IMR-90 (cell line): ENCODE data around the gene GALNT12. TPM values are rescaled to one million over a fixed set of nuclear protein-coding genes. Genes with fewer than 3 reads are reported as not detected.

Source experiments
- ATAC-seq: fragments of 200-7000 bp; cut with Tn5 transposase; 2 replicates; pipeline ENCODE4 v1.9.1; 2020; ENCODE audit warnings: low read depth, mild to moderate bottlenecking, moderate library complexity
- BruUV-seq: library from RNA; stranded (reverse); fragments of 400-500 nt; replicated peaks from 2 replicates; lab custom pipeline; 2021; lab: Mats Ljungman, UMichigan
- CTCF ChIA-PET: fragments of 300-600 bp; formaldehyde crosslinking; extraction: SDS; loops from one replicate; lab custom pipeline; 2021; ENCODE audit warnings: antibody characterized with exemption; lab: Yijun Ruan, JAX
- POLR2A ChIA-PET: fragments of 300-600 bp; sonication (Branson Sonifier 250); formaldehyde crosslinking; loops from one replicate; lab custom pipeline; 2022; ENCODE audit warnings: antibody characterized with exemption; ENCODE audit not compliant: unreplicated experiment; lab: Charles Lee
- DNase-seq: peaks from one replicate; pipeline ENCODE4 v3.0.0; 2013
- H2AFZ ChIP-seq: replicated peaks from 2 replicates; pipeline ENCODE3; 2013; ENCODE audit warnings: low read length, mild to moderate bottlenecking; ENCODE audit not compliant: poor library complexity
- H2AK5ac ChIP-seq: 2 replicates; pipeline ENCODE4 v1.6.1; 2013; ENCODE audit warnings: low read depth, low read length, inconsistent platforms
- H2AK9ac ChIP-seq: replicated peaks from 2 replicates; pipeline ENCODE3; 2013; ENCODE audit warnings: mild to moderate bottlenecking, low read depth, low read length, moderate library complexity; ENCODE audit not compliant: poor library complexity
- H2BK120ac ChIP-seq: 2 replicates; pipeline ENCODE4 v1.6.1; 2013; ENCODE audit warnings: low read depth, low read length, inconsistent platforms
- H2BK15ac ChIP-seq: 3 replicates; pipeline ENCODE4 v1.6.1; 2013; ENCODE audit warnings: low read depth, low read length, inconsistent platforms
- H2BK20ac ChIP-seq: 2 replicates; pipeline ENCODE4 v1.6.1; 2013; ENCODE audit warnings: low read depth, mild to moderate bottlenecking, inconsistent platforms, low read length, moderate library complexity
- H2BK5ac ChIP-seq: 2 replicates; pipeline ENCODE4 v1.6.1; 2013; ENCODE audit warnings: mild to moderate bottlenecking, low read depth, low read length, inconsistent platforms; ENCODE audit not compliant: poor library complexity, severe bottlenecking
- H3K14ac ChIP-seq: replicated peaks from 2 replicates; pipeline ENCODE4 v1.6.1; 2013; ENCODE audit warnings: low read depth, low read length, inconsistent platforms
- H3K18ac ChIP-seq: 2 replicates; pipeline ENCODE4 v1.6.1; 2013; ENCODE audit warnings: low read depth, low read length, control low read depth
- H3K23ac ChIP-seq: 2 replicates; pipeline ENCODE4 v1.6.1; 2013; ENCODE audit warnings: low read depth, low read length, inconsistent platforms
- H3K27ac ChIP-seq: 2 replicates; pipeline ENCODE4 v1.5.1; 2013; ENCODE audit warnings: mild to moderate bottlenecking, control low read depth, low read length; ENCODE audit not compliant: insufficient read depth
- H3K27me3 ChIP-seq: 2 replicates; pipeline ENCODE4 v1.6.1; 2013; ENCODE audit warnings: low read length; ENCODE audit not compliant: control insufficient read depth, insufficient read depth
- H3K36me3 ChIP-seq: 2 replicates; pipeline ENCODE4 v1.6.1; 2013; ENCODE audit warnings: low read length, mixed read lengths; ENCODE audit not compliant: control insufficient read depth, insufficient read depth
- H3K4ac ChIP-seq: 2 replicates; pipeline ENCODE4 v1.6.1; 2013; ENCODE audit warnings: low read depth, low read length, inconsistent platforms
- H3K4me1 ChIP-seq: 2 replicates; pipeline ENCODE4 v1.6.1; 2013; ENCODE audit warnings: low read length, mixed read lengths; ENCODE audit not compliant: control insufficient read depth, insufficient read depth
- H3K4me2 ChIP-seq: 2 replicates; pipeline ENCODE4 v1.6.1; 2013; ENCODE audit warnings: low read depth, mild to moderate bottlenecking, control low read depth, low read length, moderate library complexity
- H3K4me3 ChIP-seq: 2 replicates; pipeline ENCODE4 v1.5.1; 2013; ENCODE audit warnings: low read depth, mild to moderate bottlenecking, control low read depth, low read length, moderate library complexity; ENCODE audit not compliant: insufficient read depth
- H3K56ac ChIP-seq: 2 replicates; pipeline ENCODE4 v1.6.1; 2013; ENCODE audit warnings: low read length, inconsistent platforms; ENCODE audit not compliant: insufficient read depth; ENCODE audit errors: extremely low read depth
- H3K79me1 ChIP-seq, 2 experiments: 2 replicates each; pipeline ENCODE4 v1.6.1; 2013; ENCODE audit warnings: low read length in 2 of 2, inconsistent platforms in 1 of 2, low read depth in 1 of 2
- H3K9ac ChIP-seq: 2 replicates; pipeline ENCODE4 v1.6.1; 2013; ENCODE audit warnings: low read depth, low read length, control low read depth
- H3K9me1 ChIP-seq: 2 replicates; pipeline ENCODE4 v1.6.1; 2013; ENCODE audit warnings: low read length, inconsistent platforms; ENCODE audit not compliant: insufficient read depth
- H3K9me3 ChIP-seq: 2 replicates; pipeline ENCODE4 v1.6.1; 2013; ENCODE audit warnings: low read length; ENCODE audit not compliant: control insufficient read depth, insufficient read depth
- H4K20me1 ChIP-seq: 2 replicates; pipeline ENCODE4 v1.6.1; 2013; ENCODE audit warnings: low read length, inconsistent platforms; ENCODE audit not compliant: insufficient read depth
- H4K5ac ChIP-seq: 2 replicates; pipeline ENCODE4 v1.6.1; 2013; ENCODE audit warnings: mild to moderate bottlenecking, low read depth, low read length, control low read depth
- H4K8ac ChIP-seq, 2 experiments: 2 replicates each; pipeline ENCODE4 v1.6.1; 2013; ENCODE audit warnings: low read depth in 2 of 2, low read length in 2 of 2, control low read depth in 1 of 2, inconsistent platforms in 1 of 2
- H4K91ac ChIP-seq: 2 replicates; pipeline ENCODE4 v1.6.1; 2013; ENCODE audit warnings: low read depth, low read length, inconsistent platforms; ENCODE audit not compliant: insufficient read depth
- FOS ChIP-seq: fragments of 150-350 bp; IDR thresholded peaks from 2 replicates; pipeline ENCODE4 v1.6.1; 2016; ENCODE audit warnings: low read depth, low read length
- MAFK ChIP-seq: IDR thresholded peaks from 2 replicates; pipeline ENCODE4 v1.6.1; 2012; ENCODE audit warnings: low read depth, low read length, improper control_type of control experiment
- NFE2L2 ChIP-seq: fragments of 150-350 bp; IDR thresholded peaks from 2 replicates; pipeline ENCODE4 v1.6.1; 2016; ENCODE audit warnings: low read depth, mild to moderate bottlenecking, low read length
- RAD21 ChIP-seq: IDR thresholded peaks from 2 replicates; pipeline ENCODE4 v1.6.1; 2012; ENCODE audit warnings: low read length, improper control_type of control experiment
- WGBS, 2 experiments: methylation state at CpG; one replicate each; pipeline versions ENCODE4 v1.1.5 to v1.1.7; 2013; ENCODE audit warnings: missing lambda C conversion rate in 2 of 2; ENCODE audit not compliant: insufficient read length in 1 of 2; ENCODE audit errors: extremely low coverage in 2 of 2; 5-methylcytosine and 5-hydroxymethylcytosine counted together
- dilution Hi-C: fragments of 300-500 bp; cut with HindIII; formaldehyde crosslinking; loops from one replicate; pipeline ENCODE4 v1.14.3; 2018; ENCODE audit warnings: low sequenced_read_pairs; ENCODE audit not compliant: unreplicated experiment
- in situ Hi-C: fragments of 300-500 bp; cut with MboI; formaldehyde crosslinking; loops from 3 replicates; pipeline ENCODE4 v1.14.3; 2019; ENCODE audit warnings: low sequenced_read_pairs, inconsistent platforms, mixed read lengths
- intact Hi-C: fragments of 100-400 bp; cut with micrococcal nuclease; formaldehyde crosslinking; loops from 2 replicates; pipeline ENCODE4 v1.10.0; 2022
- polyA plus RNA-seq, 3 experiments: library from polyadenylated mRNA; depleted of rRNA; stranded (reverse); fragments of >200 nt; gene quantifications; 2 replicates each; pipeline ENCODE4 v1.2.3, GENCODE V29; 2012; ENCODE audit warnings: low replicate concordance in 1 of 3
- total RNA-seq: library from RNA; depleted of rRNA; stranded (reverse); fragments of >200 nt; gene quantifications from 2 replicates; pipeline ENCODE4 v1.2.3, GENCODE V29; 2012

GALNT12 gene
- total and polyA plus RNA-seq, 2 of the 4 experiments (the other 2 are of a cell fraction): 2.3 to 2.5 TPM

GRCh38 chr9:98784831-98785806 lies 22.4 kb upstream of the GALNT12 start:
- Histone ChIP-seq H2AK5ac (no peak overlapping the region), H3K4me3 (no peak overlapping the region), H3K14ac (no peak overlapping the region), H3K9ac (no peak overlapping the region), H2BK5ac (no peak overlapping the region), H4K20me1 (peaks cover 12% of the 10 kb centered on the region), H3K79me1 (peaks cover 21 to 33% of the 10 kb centered on the region in 2 experiments), H3K56ac (no peak overlapping the region), H2BK120ac (no peak overlapping the region), H3K4ac (no peak overlapping the region), H3K9me1 (peaks cover 5% of the 10 kb centered on the region; the same call in 1 of the 2 replicates), H3K9me3 (no peaks in the 10 kb centered on the region), H3K36me3 (peaks cover 35% of the 10 kb centered on the region), H4K8ac (no peak overlapping the region), H4K91ac (no peak overlapping the region), H3K4me1 (no peaks in the 10 kb centered on the region), H3K18ac (no peak overlapping the region), H2BK20ac (no peak overlapping the region), H2AFZ (no peak overlapping the region), H3K27ac (no peak overlapping the region), H4K5ac (no peak overlapping the region), H3K27me3 (no peaks in the 10 kb centered on the region), H2BK15ac (no peak overlapping the region), H2AK9ac (no peak overlapping the region), H3K23ac (no peak overlapping the region), H3K4me2 (no peak overlapping the region)
- dilution Hi-C loops (no loop called here), in situ Hi-C loops (no loop called here), intact Hi-C loops (no loop called here)
- TF ChIP-seq NFE2L2 (no peak), FOS (no peak), RAD21 (no peak), MAFK (no peak)
- ATAC-seq (no peak), DNase-seq (no peak)
- WGBS, 2 experiments: 100% methylated on average over 2 of the region's 11 CpGs; no CpG with 5 or more reads in 1 of the 2 experiments
- CTCF ChIA-PET: interaction anchor here (1.0 kb wide), 1 partner anchor 9 kb away, joined by 3 read pairs; no protein-coding TSS in a partner anchor
- no TSS peak for BruUV-seq
- POLR2A ChIA-PET: no interaction called here
